HG03575 (cell line): ENCODE results near the gene RASGRF1.

Experiments
- ATAC-seq: cut with Tn5 transposase; IDR thresholded peaks from one replicate; pipeline ENCODE4 v1.9.1; 2021; ENCODE audit not compliant: unreplicated experiment, insufficient number of reproducible peaks, low FRiP score; ENCODE audit errors: extremely low read depth

The RASGRF1 gene

DNA sequence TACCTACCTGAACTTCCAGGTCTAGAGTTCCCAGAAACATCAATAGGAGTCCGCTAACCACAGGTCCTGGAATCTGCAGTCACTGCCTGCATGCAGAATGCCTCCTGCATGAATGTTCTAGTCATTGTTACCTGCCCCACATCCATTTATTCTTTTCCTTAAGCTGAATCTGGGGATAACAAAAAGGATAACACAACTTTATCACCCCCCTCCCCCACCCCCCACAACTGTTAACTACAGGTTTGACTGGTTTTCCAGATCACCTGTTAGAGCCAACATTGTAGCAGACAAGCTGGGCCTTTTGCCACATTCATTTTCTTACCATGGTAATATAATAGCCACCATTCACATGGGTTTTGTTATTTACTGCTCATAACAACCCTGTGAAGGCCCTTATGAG lies 141.1 kb downstream of the RASGRF1 start:
- no peak for ATAC-seq

DNA sequence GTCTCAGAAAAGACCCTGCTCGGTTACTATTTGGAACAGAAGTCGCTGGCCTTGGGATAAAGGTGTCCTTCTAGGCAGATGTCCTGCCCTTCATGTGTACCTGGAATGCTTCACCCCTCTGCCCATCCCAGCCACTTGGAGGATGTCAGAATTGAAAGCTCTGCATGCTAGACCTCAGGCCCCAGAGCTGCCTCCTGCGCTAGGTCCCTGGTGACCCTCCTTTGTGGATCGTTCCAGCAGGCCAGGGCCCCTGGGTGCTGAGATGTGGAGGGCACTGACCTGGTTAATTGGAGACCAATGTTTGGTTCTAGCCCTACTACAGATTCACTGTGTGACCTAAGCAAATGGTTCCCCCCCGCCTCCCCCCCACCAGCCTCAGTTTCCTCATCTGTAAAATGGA lies 143.1 kb downstream of the RASGRF1 start:
- ATAC-seq = no peak

DNA sequence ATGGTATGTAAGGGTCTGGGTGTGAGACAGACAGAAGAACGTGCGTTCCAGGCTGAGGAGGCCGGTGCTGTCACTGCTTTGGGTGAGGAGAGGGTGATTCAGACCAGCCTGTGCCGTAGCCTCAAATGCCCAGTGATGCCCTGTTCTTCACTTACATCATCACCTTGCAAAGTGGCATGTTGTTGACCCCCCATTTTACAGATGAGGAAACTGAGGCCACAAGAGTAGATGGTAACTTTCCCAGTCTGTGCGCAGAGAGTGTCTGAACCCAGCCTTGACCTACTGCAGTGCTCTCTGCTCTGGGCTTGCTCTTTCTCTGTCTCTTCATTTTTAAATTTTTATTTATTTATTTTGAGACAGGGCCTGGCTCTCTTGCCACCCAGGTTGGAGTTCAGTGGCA lies 144.1 kb downstream of the RASGRF1 start:
- no peak for ATAC-seq

DNA sequence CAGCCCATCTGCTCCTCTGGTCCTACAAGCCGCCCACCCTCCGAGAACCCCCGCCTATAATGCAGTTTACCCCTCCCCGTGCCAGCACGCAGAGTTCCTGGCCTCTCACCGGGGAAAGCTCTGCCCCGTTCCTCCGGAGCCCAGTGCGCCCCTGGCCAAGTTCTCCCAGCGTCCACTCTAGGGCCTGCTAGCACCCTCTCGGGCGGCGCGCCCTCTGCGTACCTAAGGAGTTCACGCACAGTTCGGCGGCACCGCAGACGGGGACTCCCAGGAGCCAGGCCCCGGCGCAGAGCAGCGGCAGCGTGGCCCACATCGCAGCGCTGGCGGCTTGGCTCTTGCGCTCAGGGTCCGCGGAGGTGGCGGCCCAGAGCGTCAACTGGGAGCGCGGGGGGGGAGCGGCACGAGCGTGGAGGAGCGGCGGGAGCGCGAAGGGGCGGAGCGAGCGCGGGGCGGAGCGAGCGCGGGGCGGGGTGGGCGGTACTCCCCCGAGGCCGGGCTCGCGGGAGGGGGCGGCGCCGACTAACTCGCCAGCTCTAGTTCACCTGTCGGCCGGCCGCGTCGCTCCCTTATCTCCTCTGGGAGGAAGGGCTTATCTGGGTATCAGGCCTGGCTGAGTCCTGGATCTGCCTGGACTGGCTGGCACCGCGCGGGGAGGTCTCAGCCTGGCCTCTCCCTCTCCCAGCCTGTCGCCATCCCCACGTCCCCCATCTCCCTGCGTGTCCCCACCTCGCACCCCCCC lies 145.7 kb downstream of the RASGRF1 start, which contains the start of gene CTSH:
Gene CTSH, minus strand, starts transcription at position 378 of the 739 bp plus-strand sequence. Its CDS starts 65 bp downstream, at position 313.
- no peak for ATAC-seq

DNA sequence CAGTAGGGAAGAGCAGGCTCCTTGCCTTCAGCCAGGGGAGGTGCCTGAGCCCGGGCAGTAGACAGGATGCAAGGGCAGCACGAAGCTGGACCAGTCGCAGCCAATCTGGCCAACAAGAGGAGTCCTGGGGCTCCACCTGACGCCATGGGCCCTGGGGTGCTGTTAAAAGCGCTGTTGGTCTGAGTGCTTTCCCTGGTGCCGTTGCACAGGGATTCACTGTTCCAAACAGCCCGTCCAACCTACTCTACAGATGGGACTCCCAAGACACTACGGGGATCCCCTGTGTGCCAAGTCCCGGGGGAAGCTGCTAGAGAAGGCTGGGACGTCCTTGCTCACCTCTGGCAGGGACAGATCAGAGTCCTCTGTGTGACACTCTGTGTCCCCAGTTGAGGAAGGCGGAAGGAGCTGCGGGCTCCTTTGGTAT lies 146.4 kb downstream of the RASGRF1 start:
- no peak for ATAC-seq

DNA sequence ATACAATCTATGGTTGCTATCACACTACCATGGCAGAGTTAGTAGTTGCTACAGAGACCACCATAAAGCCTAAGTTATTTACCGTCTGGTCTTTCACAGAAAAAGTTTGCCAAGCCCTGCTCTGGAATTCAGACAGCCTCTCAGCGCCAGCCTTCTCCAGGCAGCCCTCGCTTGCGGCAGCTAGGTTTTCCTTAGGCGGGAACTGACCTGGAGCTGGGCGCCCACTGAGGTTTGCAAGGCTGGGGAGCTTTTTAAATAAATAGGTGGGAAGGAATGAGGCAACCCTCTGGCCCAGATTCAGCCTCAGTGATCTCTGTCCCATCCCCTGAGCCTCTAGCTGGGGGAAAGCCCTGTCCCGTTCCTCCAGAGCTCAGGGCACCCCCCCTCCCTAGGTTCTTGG lies 146.9 kb downstream of the RASGRF1 start:
- ATAC-seq = no peak

DNA sequence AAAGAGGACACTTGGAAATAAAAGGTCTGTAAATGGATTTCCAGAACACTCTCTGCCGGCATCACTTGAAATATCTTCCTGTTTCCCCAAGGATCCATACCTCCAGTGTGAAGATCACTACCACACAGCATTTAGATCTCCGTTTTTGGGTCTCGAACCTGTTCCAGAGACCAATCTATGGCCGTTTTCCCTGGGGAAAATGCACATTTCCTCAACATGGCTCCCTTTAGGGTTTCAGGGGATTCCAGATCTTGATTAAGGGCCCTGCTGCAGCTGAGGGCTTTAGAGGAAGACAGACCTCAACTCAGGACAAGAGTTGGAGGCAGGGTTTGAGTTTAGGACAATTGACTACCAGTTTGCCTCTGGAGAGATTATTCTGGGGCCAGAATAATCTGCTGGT lies 147.8 kb downstream of the RASGRF1 start:
- ATAC-seq = no peak

DNA sequence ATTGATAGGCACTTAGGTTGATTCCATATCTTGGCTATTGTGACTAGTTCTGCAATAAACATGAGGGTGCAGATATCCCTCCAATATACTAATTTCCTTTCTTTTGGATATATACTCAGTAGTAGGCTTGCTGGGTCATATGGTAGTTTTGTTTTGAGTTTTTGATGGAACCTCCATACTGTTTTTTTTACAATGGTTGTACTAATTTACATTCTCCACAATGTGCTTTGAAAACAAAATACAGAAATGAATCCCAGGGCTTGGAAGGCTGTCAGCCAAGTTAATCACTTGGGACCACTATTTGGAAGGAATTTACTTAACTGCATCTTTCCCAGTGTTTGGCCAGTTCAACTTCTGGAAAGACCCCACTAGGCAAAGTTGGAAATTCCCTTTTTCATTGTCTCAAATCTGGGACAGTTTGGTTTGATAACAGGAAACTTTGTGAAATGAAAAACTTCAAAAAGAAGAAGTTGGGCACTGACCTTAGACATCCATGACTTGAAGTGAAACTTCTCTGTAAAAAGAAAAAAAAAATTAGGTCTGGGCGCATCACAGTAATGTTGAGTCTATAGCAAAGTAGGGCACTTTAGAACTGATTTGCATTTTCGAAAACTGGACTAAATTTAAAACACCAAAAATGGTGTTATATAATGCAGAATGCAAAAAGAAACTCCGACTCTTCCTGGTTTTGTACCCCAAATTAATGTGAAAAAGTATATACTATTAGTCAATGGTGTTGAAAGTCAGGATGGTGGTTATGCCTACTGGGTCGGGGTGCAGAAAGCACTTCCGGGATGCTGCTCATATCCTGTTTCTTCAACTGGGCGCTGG lies 151.7 kb downstream of the RASGRF1 start:
- peak; percentile 41 for ATAC-seq

DNA sequence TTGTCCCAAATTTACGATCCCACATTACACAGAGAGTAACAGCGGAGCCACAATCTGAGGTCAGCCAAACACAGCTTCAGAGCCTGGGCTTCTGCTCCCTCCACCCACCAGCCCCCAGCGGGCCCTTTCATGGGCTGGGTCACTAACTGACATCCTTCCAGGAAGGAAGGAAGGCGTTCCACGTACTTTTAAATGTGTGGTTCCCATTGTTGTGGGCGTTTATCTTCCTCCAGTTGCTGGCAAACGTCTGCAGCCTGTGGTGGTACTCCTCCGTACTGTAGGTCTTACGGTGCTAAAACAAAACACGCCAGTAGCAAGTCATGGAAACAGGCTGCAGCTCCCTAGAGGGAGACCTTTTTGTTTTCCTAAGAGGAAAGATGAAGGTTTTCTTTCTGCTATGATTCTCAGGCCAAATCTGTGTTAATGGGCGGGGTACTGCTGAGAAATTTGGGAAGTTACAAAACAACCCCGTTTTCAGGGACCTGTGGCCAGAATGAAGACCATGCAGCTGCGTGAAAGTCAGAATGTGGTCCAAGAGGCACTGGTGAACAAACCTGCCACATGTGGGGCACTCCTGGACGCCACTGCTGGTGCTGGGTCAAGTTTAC lies 153.3 kb downstream of the RASGRF1 start:
- ATAC-seq = no peak

DNA sequence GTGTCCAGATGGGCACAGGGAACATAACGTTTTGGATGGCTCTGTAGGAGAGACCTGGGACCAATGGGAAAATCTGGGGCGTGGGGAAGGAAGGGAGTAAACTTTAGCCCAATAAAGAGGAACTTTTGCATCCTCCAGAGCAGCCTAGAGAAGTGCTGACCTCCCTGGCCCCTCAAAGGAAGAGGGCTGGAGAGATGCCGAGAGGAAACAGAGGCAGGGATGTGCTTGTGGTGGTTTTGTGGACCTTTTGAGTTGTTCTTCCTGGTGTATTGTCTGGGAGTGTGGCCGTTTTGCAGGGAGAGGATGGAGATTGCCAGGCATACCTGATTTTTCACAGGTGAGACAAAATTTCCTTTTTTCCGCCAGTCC lies 155.9 kb downstream of the RASGRF1 start:
- ATAC-seq = no peak

DNA sequence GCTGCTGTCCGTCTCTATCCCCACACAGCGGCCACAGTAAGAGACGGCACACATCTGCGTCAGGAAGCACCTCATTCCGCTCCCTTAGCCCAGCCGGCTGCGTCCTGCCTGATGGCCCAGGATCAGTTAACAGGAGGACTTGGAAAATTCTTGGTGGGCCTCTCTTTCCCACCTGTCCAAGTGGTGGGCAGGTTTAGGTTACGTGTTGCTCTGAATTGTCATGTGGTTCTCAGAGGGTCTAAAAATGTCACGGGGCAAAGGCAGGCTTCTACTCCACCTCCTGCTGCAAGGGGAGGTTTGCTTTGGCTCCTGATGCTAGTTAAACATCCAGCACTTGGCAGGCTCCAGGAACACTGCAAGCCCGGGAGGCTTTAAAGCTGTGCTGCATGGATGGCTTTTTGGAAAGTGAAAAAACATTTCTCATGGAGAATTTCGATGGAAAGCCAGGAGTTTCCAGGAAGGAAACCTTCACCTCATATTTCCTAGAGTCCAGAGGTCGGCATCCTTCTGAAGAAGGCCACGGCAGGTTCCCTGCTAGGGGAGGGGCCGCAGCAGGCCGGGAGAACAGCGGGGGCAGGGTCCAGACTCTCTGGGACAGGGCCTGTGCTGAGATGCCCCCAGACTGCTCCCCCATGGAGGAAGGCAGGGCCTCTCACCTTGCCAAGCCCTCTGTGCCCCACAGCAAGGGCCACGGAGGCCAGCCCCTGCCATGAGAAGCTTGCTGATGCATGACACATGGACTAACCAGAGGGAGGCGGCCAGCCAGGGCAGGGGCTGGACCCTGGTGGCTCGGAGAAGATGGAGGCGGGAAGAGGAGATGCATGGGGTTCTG lies 156.5 kb downstream of the RASGRF1 start:
- ATAC-seq = no peak

DNA sequence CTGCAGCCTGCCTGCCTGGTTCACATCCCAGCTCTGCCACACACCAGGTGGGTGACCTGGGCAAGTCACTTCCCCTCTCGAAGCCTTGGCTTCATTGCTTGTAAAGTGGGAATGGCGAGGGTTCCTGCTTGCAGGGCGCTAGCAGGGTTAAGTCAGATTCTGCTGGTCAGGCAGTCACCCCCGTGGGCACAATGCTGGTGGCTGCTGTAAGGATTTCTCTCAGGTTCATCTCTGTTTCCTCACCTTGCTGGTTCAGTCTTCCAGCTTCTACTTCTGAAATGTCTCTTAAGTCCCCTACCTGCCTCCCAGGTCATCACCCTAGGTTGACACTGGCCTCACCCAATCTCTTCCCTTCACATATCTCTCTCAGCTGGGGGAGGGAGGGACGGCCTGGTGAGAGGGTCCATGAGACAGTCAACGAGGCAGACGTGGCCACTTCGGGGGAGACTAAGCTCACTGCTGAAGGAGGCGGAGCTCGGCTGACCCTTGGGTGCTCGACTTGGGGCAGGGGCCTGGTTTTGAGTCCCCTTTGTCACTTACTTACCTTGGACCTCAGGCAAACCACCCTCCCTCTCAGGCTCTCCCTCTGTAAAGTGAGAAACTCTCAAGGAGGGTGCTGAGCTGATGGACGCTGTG lies 157.3 kb downstream of the RASGRF1 start:
- ATAC-seq = no peak

DNA sequence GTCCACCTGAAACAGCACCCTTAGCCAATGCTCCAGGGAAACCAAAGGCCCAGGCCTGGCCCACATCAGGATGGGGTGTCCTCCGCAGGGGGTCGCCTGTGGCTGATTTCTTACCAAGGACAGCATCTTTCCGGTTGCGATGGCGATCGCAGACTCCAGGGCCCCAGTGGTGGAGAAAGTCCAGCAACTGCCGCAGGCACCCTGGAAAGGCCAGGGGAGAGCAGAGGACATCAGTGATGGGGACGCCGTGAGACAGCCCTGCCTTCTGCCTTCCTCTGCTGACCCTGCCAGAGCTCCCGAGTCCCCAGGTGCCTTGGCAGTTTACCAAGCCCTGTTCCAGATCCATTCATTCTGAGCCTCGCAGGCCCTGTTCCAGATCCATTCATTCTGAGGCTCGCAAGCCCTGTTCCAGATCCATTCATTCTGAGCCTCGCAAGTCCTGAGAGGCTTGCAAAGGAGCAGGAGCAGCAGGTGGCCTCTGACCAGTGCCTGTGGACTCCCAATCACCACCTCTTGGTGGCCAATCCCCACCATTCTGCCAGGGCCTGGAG lies 158.2 kb downstream of the RASGRF1 start:
- ATAC-seq = no peak

DNA sequence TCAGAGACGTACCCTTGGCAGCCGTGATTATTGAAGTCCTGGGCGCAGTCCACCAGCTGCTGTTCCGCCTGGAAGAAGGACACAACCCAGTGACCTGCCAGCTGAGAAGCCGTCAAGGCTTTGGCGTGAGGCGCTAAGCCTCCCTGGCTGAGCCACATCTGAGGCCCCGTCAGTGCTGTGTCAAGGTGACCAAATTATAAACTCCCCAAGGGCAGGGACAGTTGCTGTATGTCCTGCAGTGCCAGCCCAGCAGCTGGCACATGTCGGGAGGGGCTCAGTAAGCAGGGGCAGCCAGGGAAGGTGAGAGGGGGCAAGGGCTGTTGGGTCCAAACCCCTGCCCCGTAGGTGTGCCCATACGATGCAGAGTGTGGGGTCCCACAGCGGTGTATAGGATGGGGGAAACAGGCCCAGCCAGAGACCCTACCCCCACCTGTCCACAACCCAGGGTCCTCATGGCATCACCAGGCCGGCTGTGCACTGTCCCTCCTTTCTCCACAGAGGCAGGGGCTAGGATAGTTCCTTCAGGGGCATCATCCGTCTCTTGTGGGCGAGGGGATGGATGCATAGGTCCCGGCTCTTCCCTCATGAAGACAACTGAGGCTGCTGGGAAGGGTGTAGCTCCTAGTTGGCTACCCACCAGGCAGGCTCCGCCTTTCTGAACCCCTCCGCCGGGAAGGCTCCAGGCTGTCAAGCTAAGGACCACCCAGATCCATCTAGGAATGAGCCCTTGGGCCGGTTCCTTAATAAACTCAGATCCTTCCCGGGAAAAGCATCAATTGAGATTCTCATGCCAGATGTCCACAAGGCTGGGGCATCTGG lies 158.9 kb downstream of the RASGRF1 start:
- ATAC-seq = no peak

DNA sequence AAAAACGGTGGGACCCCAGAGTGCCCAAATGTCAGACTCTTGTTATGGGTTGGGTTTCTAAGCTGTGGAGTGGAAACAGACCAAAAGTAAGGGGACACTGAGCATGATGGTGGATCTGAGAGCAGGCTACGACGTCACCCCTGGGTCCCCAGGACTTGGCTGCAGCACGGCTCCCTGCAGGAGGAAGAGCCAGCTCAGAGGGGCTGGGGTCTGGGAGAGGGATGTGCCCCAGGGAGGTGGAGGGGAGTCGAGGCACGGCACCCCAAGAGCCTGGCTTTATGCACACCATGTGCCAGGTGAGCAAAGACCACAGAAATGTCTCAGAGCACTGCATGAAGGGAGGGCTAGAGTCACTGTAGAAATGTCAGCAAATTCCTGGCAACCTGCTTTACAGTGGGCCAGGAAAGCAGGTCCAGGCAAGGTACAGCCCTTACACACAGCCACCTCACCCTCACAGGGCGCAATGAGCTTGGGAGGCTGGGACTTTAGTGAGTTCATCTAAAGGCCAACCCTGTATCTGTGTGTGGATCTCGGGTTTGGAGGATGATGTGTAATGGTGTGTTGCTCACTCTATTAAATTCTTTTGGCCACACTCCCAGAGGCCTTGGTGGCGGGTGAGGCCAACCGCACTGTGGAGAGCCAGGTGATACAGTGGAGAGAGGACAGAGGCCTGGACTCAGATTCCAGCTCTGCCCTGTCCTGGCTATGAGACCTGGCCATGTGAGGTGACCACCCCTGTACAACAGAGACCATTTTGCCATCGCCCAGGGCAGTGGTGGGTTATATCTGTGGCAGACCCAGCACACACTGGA lies 159.8 kb downstream of the RASGRF1 start:
- ATAC-seq = no peak

DNA sequence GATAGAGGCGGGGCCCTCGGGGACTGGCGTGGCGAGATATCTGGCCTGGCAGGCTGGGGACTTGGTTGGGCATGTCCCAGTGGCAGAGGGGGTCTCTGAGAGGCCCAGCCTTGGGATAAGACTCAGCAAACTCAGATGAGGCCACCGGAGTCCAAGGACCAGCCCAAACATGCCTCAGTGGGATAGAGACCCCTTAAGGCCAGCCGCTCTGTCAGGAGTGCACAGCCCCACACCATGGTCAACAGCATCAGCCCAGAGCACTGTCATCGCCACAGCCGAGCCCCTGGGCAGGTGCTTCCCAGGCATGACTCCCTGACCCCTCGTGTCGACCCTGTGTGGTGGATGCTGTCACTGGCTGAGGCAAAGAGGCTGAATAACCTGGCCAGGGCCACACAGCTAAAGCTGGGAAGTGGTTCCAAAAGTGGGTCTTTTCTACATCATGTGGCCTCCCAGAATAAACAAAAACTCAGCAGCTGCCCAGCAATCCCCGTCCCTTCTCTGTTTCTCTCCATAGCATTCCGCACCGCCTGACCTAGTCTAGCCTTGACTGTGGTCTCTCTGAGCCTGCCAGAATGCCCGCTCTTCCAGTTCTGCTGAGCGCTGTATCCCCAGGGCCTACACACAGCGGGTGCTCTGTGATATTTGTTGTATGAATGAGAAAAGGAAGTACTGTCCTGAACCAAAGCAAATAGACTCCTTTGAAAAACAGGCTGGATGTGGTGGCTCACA lies 160.9 kb downstream of the RASGRF1 start:
- ATAC-seq = no peak
